ENCODE data around the gene KIF7.

KIF7 gene

GRCh38 chr15:89686522-89686921 lies 31.3 kb upstream of the KIF7 start:
- DNase-seq, result no peak
- TF ChIP-seq EZH2 (IDR thresholded peaks at IDR 0.05; ENCODE audit: borderline replicate concordance, low read depth, low read length, severe bottlenecking) (no peak), CTCF (IDR thresholded peaks at IDR 0.05; ENCODE audit: borderline replicate concordance, extremely low read depth, low read length, poor library complexity, severe bottlenecking) (no peak)
- no peaks in the 10 kb centered on the region for H4K20me1 ChIP-seq (ENCODE audit: insufficient read depth, low read length)
- H2AFZ ChIP-seq (ENCODE audit: low read depth, low read length), result no peak overlapping the region
- no peaks in the 10 kb centered on the region for H3K36me3 ChIP-seq (ENCODE audit: insufficient read depth, low read length)
- no peak overlapping the region for H3K4me2 ChIP-seq (ENCODE audit: insufficient read depth, low read length)
- no peaks in the 10 kb centered on the region for H3K4me1 ChIP-seq (ENCODE audit: insufficient read depth, low read length)
- no peaks in the 10 kb centered on the region for H3K79me2 ChIP-seq (ENCODE audit: insufficient read depth, low read length)
- H3K9me3 ChIP-seq (ENCODE audit: insufficient read depth, low read length, severe bottlenecking), result no peaks in the 10 kb centered on the region
- H3K4me3 ChIP-seq (ENCODE audit: low read depth in 1 of 2, low read length in 2 of 2), result no peak overlapping the region
- no peak overlapping the region for H3K9ac ChIP-seq (ENCODE audit: low read depth, low read length)
- no peak overlapping the region for H3K27ac ChIP-seq (ENCODE audit: low read length)
- no peak for ATAC-seq (ENCODE audit: insufficient read depth, low read depth)
- H3K27me3 ChIP-seq (ENCODE audit: insufficient read depth, low read length, poor library complexity), result no peaks in the 10 kb centered on the region

- DNase-seq (no peak), ATAC-seq (ENCODE audit: insufficient read depth, low read depth) (no peak)
- H3K36me3 ChIP-seq (ENCODE audit: insufficient read depth, low read length), result no peaks in the 10 kb centered on the region
Observed at GRCh38 chr15:89685995-89686394, 30.7 kb upstream of the KIF7 start.

GRCh38 chr15:89681146-89681545 lies 25.9 kb upstream of the KIF7 start:
- peaks cover 8% of the 10 kb centered on the region for H3K27me3 ChIP-seq (ENCODE audit: insufficient read depth, low read length, poor library complexity)
- no peaks in the 10 kb centered on the region for H3K79me2 ChIP-seq (ENCODE audit: insufficient read depth, low read length)
- H2AFZ ChIP-seq (ENCODE audit: low read depth, low read length), result no peak overlapping the region
- no peaks in the 10 kb centered on the region for H3K9me3 ChIP-seq (ENCODE audit: insufficient read depth, low read length, severe bottlenecking)
- no peaks in the 10 kb centered on the region for H3K4me1 ChIP-seq (ENCODE audit: insufficient read depth, low read length)
- TF ChIP-seq CTCF (IDR thresholded peaks at IDR 0.05; ENCODE audit: borderline replicate concordance, extremely low read depth, low read length, poor library complexity, severe bottlenecking), result no peak
- no peak for TF ChIP-seq EZH2 (IDR thresholded peaks at IDR 0.05; ENCODE audit: borderline replicate concordance, low read depth, low read length, severe bottlenecking)
- no peak overlapping the region for H3K4me2 ChIP-seq (ENCODE audit: insufficient read depth, low read length)
- no peak for ATAC-seq (ENCODE audit: insufficient read depth, low read depth)
- H3K4me3 ChIP-seq (ENCODE audit: low read depth in 1 of 2, low read length in 2 of 2), result no peak overlapping the region
- no peak for DNase-seq
- no peak overlapping the region for H3K27ac ChIP-seq (ENCODE audit: low read length)
- H4K20me1 ChIP-seq (ENCODE audit: insufficient read depth, low read length), result no peaks in the 10 kb centered on the region
- no peaks in the 10 kb centered on the region for H3K36me3 ChIP-seq (ENCODE audit: insufficient read depth, low read length)
- no peak overlapping the region for H3K9ac ChIP-seq (ENCODE audit: low read depth, low read length)

More at GRCh38 chr15:89685995-89686394, 30.7 kb upstream of the KIF7 start:
- no peaks in the 10 kb centered on the region for H3K4me1 ChIP-seq (ENCODE audit: insufficient read depth, low read length)
- H2AFZ ChIP-seq (ENCODE audit: low read depth, low read length), result no peak overlapping the region
- TF ChIP-seq EZH2 (IDR thresholded peaks at IDR 0.05; ENCODE audit: borderline replicate concordance, low read depth, low read length, severe bottlenecking) (no peak), CTCF (IDR thresholded peaks at IDR 0.05; ENCODE audit: borderline replicate concordance, extremely low read depth, low read length, poor library complexity, severe bottlenecking) (no peak)
- H3K4me3 ChIP-seq (ENCODE audit: low read depth in 1 of 2, low read length in 2 of 2), result no peak overlapping the region
- H4K20me1 ChIP-seq (ENCODE audit: insufficient read depth, low read length), result no peaks in the 10 kb centered on the region
- no peaks in the 10 kb centered on the region for H3K9me3 ChIP-seq (ENCODE audit: insufficient read depth, low read length, severe bottlenecking)
- peaks cover 4% of the 10 kb centered on the region for H3K27me3 ChIP-seq (ENCODE audit: insufficient read depth, low read length, poor library complexity)
- H3K79me2 ChIP-seq (ENCODE audit: insufficient read depth, low read length), result no peaks in the 10 kb centered on the region
- no peak overlapping the region for H3K9ac ChIP-seq (ENCODE audit: low read depth, low read length)
- H3K4me2 ChIP-seq (ENCODE audit: insufficient read depth, low read length), result no peak overlapping the region
- no peak overlapping the region for H3K27ac ChIP-seq (ENCODE audit: low read length)

Data from DND-41 (cell line).